Hepatocyte (in vitro differentiated cells): Measurements from ENCODE around the gene LRRK1. TPM values are rescaled to one million over a fixed set of nuclear protein-coding genes. Genes with fewer than 3 reads are reported as not detected.
A peak's percentile ranks its signal among the peaks of the same experiment; 100 is the strongest.

Source experiments
- DNase-seq: peaks from one replicate; pipeline ENCODE4 v3.0.0-alpha.2; 2016; ENCODE audit warnings: low spot score
- H2AFZ ChIP-seq: fragments of 200-600 bp; sonication (generic); 2 replicates; pipeline ENCODE4 v1.6.0; 2016; ENCODE audit warnings: antibody characterized with exemption, mild to moderate bottlenecking
- H3K27ac ChIP-seq: fragments of 200-600 bp; sonication (generic); 2 replicates; pipeline ENCODE4 v1.5.1; 2016; ENCODE audit warnings: mild to moderate bottlenecking
- H3K27me3 ChIP-seq: fragments of 200-600 bp; sonication (generic); 2 replicates; pipeline ENCODE4 v1.6.1; 2016
- H3K36me3 ChIP-seq: fragments of 200-600 bp; sonication (generic); replicated peaks from 2 replicates; pipeline ENCODE4 v1.5.1; 2016; ENCODE audit warnings: low read depth; ENCODE audit not compliant: insufficient read depth
- H3K4me1 ChIP-seq: fragments of 200-600 bp; sonication (generic); 2 replicates; pipeline ENCODE4 v1.5.1; 2016; ENCODE audit warnings: mild to moderate bottlenecking, moderate library complexity; ENCODE audit not compliant: insufficient read depth
- H3K4me2 ChIP-seq: fragments of 200-600 bp; sonication (generic); 2 replicates; pipeline ENCODE4 v1.6.0; 2016
- H3K4me3 ChIP-seq: fragments of 200-600 bp; sonication (generic); 2 replicates; pipeline ENCODE4 v1.5.1; 2016; ENCODE audit warnings: mild to moderate bottlenecking
- H3K79me2 ChIP-seq: fragments of 200-600 bp; sonication (generic); 2 replicates; pipeline ENCODE4 v1.6.0; 2017; ENCODE audit warnings: mild to moderate bottlenecking
- H3K9me2 ChIP-seq: fragments of 200-600 bp; sonication (generic); replicated peaks from 2 replicates; pipeline ENCODE4 v1.6.0; 2017; ENCODE audit warnings: mild to moderate bottlenecking; ENCODE audit not compliant: insufficient read depth
- H3K9me3 ChIP-seq: fragments of 200-600 bp; sonication (generic); 2 replicates; pipeline ENCODE4 v1.5.1; 2016; ENCODE audit warnings: low read depth, mild to moderate bottlenecking
- H4K20me1 ChIP-seq: fragments of 200-600 bp; sonication (generic); 2 replicates; pipeline ENCODE4 v1.6.0; 2016; ENCODE audit warnings: mild to moderate bottlenecking; ENCODE audit not compliant: insufficient read depth, poor library complexity, severe bottlenecking
- EZH2 ChIP-seq: fragments of 200-600 bp; sonication (generic); IDR thresholded peaks from 2 replicates; pipeline ENCODE4 v1.6.1; 2016; ENCODE audit warnings: antibody characterized with exemption, mild to moderate bottlenecking, borderline replicate concordance
- EZH2phosphoT487 ChIP-seq: fragments of 200-600 bp; sonication (generic); IDR thresholded peaks from one replicate; pipeline ENCODE4 v1.6.1; 2018; ENCODE audit warnings: antibody characterized with exemption, mild to moderate bottlenecking, low read depth, moderate library complexity; ENCODE audit not compliant: unreplicated experiment, severe bottlenecking
- WGBS: methylation state at CpG from one replicate; pipeline ENCODE4 v1.1.6; 2016; ENCODE audit warnings: low lambda C conversion rate; ENCODE audit errors: missing lambda C conversion rate; 5-methylcytosine and 5-hydroxymethylcytosine counted together
- polyA plus RNA-seq: library from polyadenylated mRNA; unstranded; fragments of >200 nt; fragmentation: Nextera tagmentation; extraction: Ambion mirVana; gene quantifications from 2 replicates; pipeline ENCODE4 v1.2.1, GENCODE V29; 2016
- total RNA-seq: library from RNA; depleted of rRNA; stranded (reverse); fragments of >200 nt; gene quantifications from 2 replicates; pipeline ENCODE4 v1.2.3, GENCODE V29; 2014
- TF ChIP-seq, protein P1 (sequence below): fragments of 200-600 bp; sonication (generic); IDR thresholded peaks from 2 replicates; pipeline ENCODE4 v1.5.1; 2016; ENCODE audit warnings: antibody characterized with exemption, mild to moderate bottlenecking; ENCODE audit not compliant: poor library complexity

Gene LRRK1
- total and polyA plus RNA-seq, 2 experiments from 2014 or later = 2.1 TPM

DNA sequence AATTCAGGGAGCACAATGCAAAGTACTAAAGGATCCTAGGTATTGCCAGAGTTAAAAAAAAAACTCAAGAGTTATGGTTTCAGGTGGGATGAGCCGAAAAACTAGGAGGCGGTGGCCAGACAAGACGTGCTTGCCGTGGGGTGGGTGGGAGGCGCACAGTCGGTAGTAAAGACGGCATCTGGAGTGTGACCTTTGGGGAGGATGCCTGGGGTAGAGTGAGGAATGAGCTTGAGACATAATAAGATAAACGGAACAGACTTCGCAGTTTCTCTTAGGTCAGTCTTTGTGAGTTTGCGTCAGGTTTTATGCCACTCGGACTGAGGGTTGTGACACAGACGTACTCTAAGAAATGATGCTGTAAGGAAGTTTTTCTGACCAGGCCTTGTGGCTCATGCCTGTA lies 139.6 kb downstream of the LRRK1 start:
- Histone ChIP-seq H3K4me2 (no peak overlapping the region), H3K4me1 (no peaks in the 10 kb centered on the region), H3K9me2 (no peaks in the 10 kb centered on the region), H4K20me1 (no peaks in the 10 kb centered on the region), H2AFZ (no peak overlapping the region), H3K9me3 (no peaks in the 10 kb centered on the region), H3K4me3 (no peak overlapping the region), H3K27me3 (no peaks in the 10 kb centered on the region), H3K79me2 (no peaks in the 10 kb centered on the region), H3K36me3 (no peaks in the 10 kb centered on the region), H3K27ac (no peak overlapping the region)
- TF ChIP-seq EZH2phosphoT487 = no peak
- TF ChIP-seq EZH2 = no peak
- TF ChIP-seq, protein P1, sequence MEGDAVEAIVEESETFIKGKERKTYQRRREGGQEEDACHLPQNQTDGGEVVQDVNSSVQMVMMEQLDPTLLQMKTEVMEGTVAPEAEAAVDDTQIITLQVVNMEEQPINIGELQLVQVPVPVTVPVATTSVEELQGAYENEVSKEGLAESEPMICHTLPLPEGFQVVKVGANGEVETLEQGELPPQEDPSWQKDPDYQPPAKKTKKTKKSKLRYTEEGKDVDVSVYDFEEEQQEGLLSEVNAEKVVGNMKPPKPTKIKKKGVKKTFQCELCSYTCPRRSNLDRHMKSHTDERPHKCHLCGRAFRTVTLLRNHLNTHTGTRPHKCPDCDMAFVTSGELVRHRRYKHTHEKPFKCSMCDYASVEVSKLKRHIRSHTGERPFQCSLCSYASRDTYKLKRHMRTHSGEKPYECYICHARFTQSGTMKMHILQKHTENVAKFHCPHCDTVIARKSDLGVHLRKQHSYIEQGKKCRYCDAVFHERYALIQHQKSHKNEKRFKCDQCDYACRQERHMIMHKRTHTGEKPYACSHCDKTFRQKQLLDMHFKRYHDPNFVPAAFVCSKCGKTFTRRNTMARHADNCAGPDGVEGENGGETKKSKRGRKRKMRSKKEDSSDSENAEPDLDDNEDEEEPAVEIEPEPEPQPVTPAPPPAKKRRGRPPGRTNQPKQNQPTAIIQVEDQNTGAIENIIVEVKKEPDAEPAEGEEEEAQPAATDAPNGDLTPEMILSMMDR = no peak
- peak; percentile 1 for DNase-seq
- 89% methylated on average over 12 of the region's 12 CpGs for WGBS

- Histone ChIP-seq H3K4me2 (no peak overlapping the region), H3K4me1 (no peaks in the 10 kb centered on the region), H3K9me3 (no peaks in the 10 kb centered on the region), H3K27ac (no peak overlapping the region), H3K36me3 (no peaks in the 10 kb centered on the region), H4K20me1 (no peaks in the 10 kb centered on the region), H3K27me3 (no peaks in the 10 kb centered on the region), H3K4me3 (no peak overlapping the region), H3K79me2 (no peaks in the 10 kb centered on the region), H2AFZ (no peak overlapping the region), H3K9me2 (no peaks in the 10 kb centered on the region)
- WGBS = 83% methylated on average over 16 of the region's 16 CpGs
- DNase-seq = no peak
- TF ChIP-seq, protein P1 = no peak
- TF ChIP-seq EZH2 (no peak), EZH2phosphoT487 (no peak)
Measured at GRCh38 chr15:101059381-101060341, 140.5 kb downstream of the LRRK1 start.

- H3K4me2 ChIP-seq = no peak overlapping the region
- H3K9me3 ChIP-seq = no peaks in the 10 kb centered on the region
- no peaks in the 10 kb centered on the region for H4K20me1 ChIP-seq
- no peaks in the 10 kb centered on the region for H3K9me2 ChIP-seq
- no peaks in the 10 kb centered on the region for H3K27me3 ChIP-seq
- H3K79me2 ChIP-seq = no peaks in the 10 kb centered on the region
- no peaks in the 10 kb centered on the region for H3K4me1 ChIP-seq
- WGBS = 92% methylated on average over 35 of the region's 35 CpGs
- H3K27ac ChIP-seq = no peak overlapping the region
- H3K36me3 ChIP-seq = no peaks in the 10 kb centered on the region
- no peak for TF ChIP-seq EZH2
- TF ChIP-seq EZH2phosphoT487 = no peak
- TF ChIP-seq, protein P1 = no peak
- H3K4me3 ChIP-seq = no peak overlapping the region
- H2AFZ ChIP-seq = no peak overlapping the region
- no peak for DNase-seq
Measured at GRCh38 chr15:101060576-101061551, 141.7 kb downstream of the LRRK1 start.
